SK-N-SH treated with all-trans-retinoic acid at 6 μM for 48 hours (cell line): ENCODE data around the gene ARHGEF4.

ENCODE experiments used
- ATAC-seq: fragments of 200-7000 bp; cut with Tn5 transposase; 3 replicates; pipeline ENCODE4 v1.9.1; 2020; ENCODE audit warnings: mild to moderate bottlenecking, moderate library complexity
- ARNTL ChIP-seq: fragments of 450-650 bp; formaldehyde crosslinking; IDR thresholded peaks from 2 replicates; pipeline ENCODE4 v1.5.0; 2020; ENCODE audit warnings: low read depth, mild to moderate bottlenecking, moderate library complexity, borderline replicate concordance
- BACH2 ChIP-seq: fragments of 250-450 bp; sonication (Bioruptor Pico); IDR thresholded peaks from 2 replicates; pipeline ENCODE4 v1.9.0; 2021; ENCODE audit warnings: mild to moderate bottlenecking, borderline replicate concordance
- CREB5 ChIP-seq: fragments of 250-450 bp; sonication (Bioruptor Pico); IDR thresholded peaks from 2 replicates; pipeline ENCODE4 v1.5.1; 2020; ENCODE audit warnings: low read depth, mild to moderate bottlenecking, moderate library complexity
- CSDC2 ChIP-seq: fragments of 250-450 bp; sonication (Bioruptor Pico); IDR thresholded peaks from 2 replicates; pipeline ENCODE4 v1.5.0; 2020; ENCODE audit warnings: mild to moderate bottlenecking, moderate library complexity
- CSRNP3 ChIP-seq: fragments of 250-450 bp; sonication (Bioruptor Pico); IDR thresholded peaks from 2 replicates; pipeline ENCODE4 v1.5.1; 2021; ENCODE audit warnings: mild to moderate bottlenecking, moderate library complexity
- ESRRG ChIP-seq: fragments of 250-450 bp; sonication (Bioruptor Pico); IDR thresholded peaks from 2 replicates; pipeline ENCODE4 v1.6.1; 2021; ENCODE audit warnings: mild to moderate bottlenecking
- GLIS3 ChIP-seq: fragments of 250-450 bp; sonication (Bioruptor Pico); IDR thresholded peaks from 2 replicates; pipeline ENCODE4 v1.5.0; 2020; ENCODE audit warnings: mild to moderate bottlenecking, moderate library complexity
- ISL1 ChIP-seq: fragments of 250-450 bp; sonication (Bioruptor Pico); IDR thresholded peaks from 2 replicates; pipeline ENCODE4 v2.1.2; 2022; ENCODE audit warnings: mild to moderate bottlenecking, moderate library complexity
- PATZ1 ChIP-seq: fragments of 250-450 bp; sonication (Bioruptor Pico); IDR thresholded peaks from 2 replicates; pipeline ENCODE4 v1.8.0; 2020; ENCODE audit warnings: mild to moderate bottlenecking, moderate library complexity, borderline replicate concordance
- POU6F1 ChIP-seq: fragments of 250-450 bp; sonication (Bioruptor Pico); IDR thresholded peaks from 2 replicates; pipeline ENCODE4 v1.8.0; 2021; ENCODE audit warnings: low read depth, mild to moderate bottlenecking, moderate library complexity, borderline replicate concordance
- PPARA ChIP-seq: fragments of 250-450 bp; sonication (Bioruptor Pico); IDR thresholded peaks from 2 replicates; pipeline ENCODE4 v1.5.0; 2020; ENCODE audit warnings: mild to moderate bottlenecking, borderline replicate concordance
- RARB ChIP-seq: fragments of 250-450 bp; sonication (Bioruptor Pico); IDR thresholded peaks from 2 replicates; pipeline ENCODE4 v1.8.0; 2021; ENCODE audit warnings: mild to moderate bottlenecking, moderate library complexity
- SNAI2 ChIP-seq: fragments of 250-450 bp; sonication (Bioruptor Pico); IDR thresholded peaks from 2 replicates; pipeline ENCODE4 v1.5.0; 2020; ENCODE audit warnings: mild to moderate bottlenecking, moderate library complexity
- TCF4 ChIP-seq: fragments of 250-450 bp; sonication (Bioruptor Pico); IDR thresholded peaks from 2 replicates; pipeline ENCODE4 v1.8.0; 2021; ENCODE audit warnings: mild to moderate bottlenecking, moderate library complexity, borderline replicate concordance
- TOX ChIP-seq: fragments of 250-450 bp; sonication (Bioruptor Pico); IDR thresholded peaks from 2 replicates; pipeline ENCODE4 v1.8.0; 2021; ENCODE audit warnings: mild to moderate bottlenecking, moderate library complexity, borderline replicate concordance
- TSHZ2 ChIP-seq: fragments of 250-450 bp; sonication (Bioruptor Pico); IDR thresholded peaks from 2 replicates; pipeline ENCODE4 v1.5.0; 2020; ENCODE audit warnings: mild to moderate bottlenecking, moderate library complexity
- ZC3H10 ChIP-seq: fragments of 250-450 bp; sonication (Bioruptor Pico); IDR thresholded peaks from 2 replicates; pipeline ENCODE4 v1.5.1; 2021; ENCODE audit warnings: mild to moderate bottlenecking, moderate library complexity
- ZFP3 ChIP-seq: fragments of 250-450 bp; sonication (Bioruptor Pico); IDR thresholded peaks from 2 replicates; pipeline ENCODE4 v1.5.0; 2020; ENCODE audit warnings: mild to moderate bottlenecking, moderate library complexity
- ZNF565 ChIP-seq: fragments of 450-650 bp; formaldehyde crosslinking; conservative IDR thresholded peaks from 2 replicates; pipeline ENCODE4 v1.5.0; 2020; ENCODE audit warnings: low read depth, mild to moderate bottlenecking, moderate library complexity
- ZNF70 ChIP-seq: fragments of 450-650 bp; formaldehyde crosslinking; IDR thresholded peaks from 2 replicates; pipeline ENCODE4 v1.5.0; 2020; ENCODE audit warnings: mild to moderate bottlenecking, moderate library complexity
- ZNF8 ChIP-seq: fragments of 450-650 bp; formaldehyde crosslinking; IDR thresholded peaks from 2 replicates; pipeline ENCODE4 v1.5.0; 2020; ENCODE audit warnings: mild to moderate bottlenecking, moderate library complexity

The ARHGEF4 gene

GRCh38 chr2:130882991-130883390 lies 46.3 kb downstream of the ARHGEF4 start (continued):
- TF ChIP-seq ZFP3 (CRISPR knock-in tag), result no peak

- no peak; the same call in 2 of the 3 replicates for ATAC-seq
- no peak for TF ChIP-seq CSRNP3
- no peak for TF ChIP-seq ESRRG (CRISPR knock-in tag)
- TF ChIP-seq ZNF70 (CRISPR knock-in tag), result no peak
- no peak for TF ChIP-seq TCF4 (CRISPR knock-in tag)
- TF ChIP-seq ARNTL, result no peak
- TF ChIP-seq POU6F1, result no peak
- no peak for TF ChIP-seq PATZ1
- TF ChIP-seq ZC3H10, result no peak
- no peak for TF ChIP-seq ZNF565 (CRISPR knock-in tag)
- TF ChIP-seq ZNF8 (CRISPR knock-in tag), result no peak
- TF ChIP-seq TOX, result no peak
- no peak for TF ChIP-seq CSDC2 (CRISPR knock-in tag)
- TF ChIP-seq PPARA, result no peak
- TF ChIP-seq TSHZ2 (CRISPR knock-in tag), result no peak
- TF ChIP-seq RARB (CRISPR knock-in tag), result no peak
- TF ChIP-seq ISL1, result no peak
- TF ChIP-seq GLIS3 (CRISPR knock-in tag), result no peak
- no peak for TF ChIP-seq BACH2 (CRISPR knock-in tag)
Measured at GRCh38 chr2:130883496-130883895, 46.8 kb downstream of the ARHGEF4 start.

- TF ChIP-seq TSHZ2 (CRISPR knock-in tag), result no peak
- TF ChIP-seq RARB (CRISPR knock-in tag), result no peak
- TF ChIP-seq TCF4 (CRISPR knock-in tag), result 0 out of 2 replicates have a peak, but pooled peaks have one; percentile 30
- no peak for TF ChIP-seq CSDC2 (CRISPR knock-in tag)
- ATAC-seq, result no peak
Measured at GRCh38 chr2:130884013-130884412, 47.3 kb downstream of the ARHGEF4 start.

GRCh38 chr2:130884503-130884902 lies 47.8 kb downstream of the ARHGEF4 start:
- ATAC-seq, result no peak
- TF ChIP-seq ARNTL (no peak), POU6F1 (no peak), ZNF70 (CRISPR knock-in tag) (no peak), CREB5 (no peak), RARB (CRISPR knock-in tag) (no peak), SNAI2 (CRISPR knock-in tag) (no peak), TOX (no peak), CSDC2 (CRISPR knock-in tag) (no peak), TCF4 (CRISPR knock-in tag) (no peak), PATZ1 (no peak), ZFP3 (CRISPR knock-in tag) (no peak)
